WTC11 (cell line): ENCODE measurements around the gene CASP6. TPM values are rescaled to one million over a fixed set of nuclear protein-coding genes. Genes with fewer than 3 reads are reported as not detected.

Experiments
- ATAC-seq: fragments of 200-7000 bp; cut with Tn5 transposase; 2 replicates; pipeline ENCODE4 v1.10.0; 2021; ENCODE audit warnings: mild to moderate bottlenecking, moderate library complexity
- CTCF ChIA-PET: fragments of 300-600 bp; sonication (Branson Sonifier 250); formaldehyde crosslinking; loops from one replicate; lab custom pipeline; 2021; ENCODE audit warnings: antibody characterized with exemption; lab: Charles Lee
- POLR2A ChIA-PET: fragments of 350-600 bp; sonication (Branson Sonifier 250); formaldehyde crosslinking; loops from one replicate; lab custom pipeline; 2021; ENCODE audit warnings: antibody characterized with exemption; lab: Charles Lee
- DNase-seq: peaks from one replicate; pipeline ENCODE4 v3.0.0; 2021; ENCODE audit warnings: low spot score
- H3K27ac Mint-ChIP-seq: 2 replicates; pipeline ENCODE4 v1.8.0; 2021; ENCODE audit warnings: mixed read lengths
- H3K27me3 Mint-ChIP-seq: 2 replicates; pipeline ENCODE4 v1.8.0; 2021; ENCODE audit warnings: low read depth, mild to moderate bottlenecking, moderate library complexity, mixed read lengths
- H3K36me3 Mint-ChIP-seq: 2 replicates; pipeline ENCODE4 v1.8.0; 2021; ENCODE audit warnings: mixed read lengths
- H3K4me1 Mint-ChIP-seq: 2 replicates; pipeline ENCODE4 v1.8.0; 2022; ENCODE audit warnings: mixed read lengths
- H3K4me3 Mint-ChIP-seq: 2 replicates; pipeline ENCODE4 v1.8.0; 2021; ENCODE audit warnings: mild to moderate bottlenecking, moderate library complexity, mixed read lengths
- H3K9me3 Mint-ChIP-seq: 2 replicates; pipeline ENCODE4 v1.8.0; 2021; ENCODE audit warnings: mixed read lengths
- ELF4 ChIP-seq: sonication (generic); formaldehyde crosslinking; IDR thresholded peaks from 2 replicates; pipeline ENCODE4 v1.8.1; 2022; ENCODE audit warnings: low read depth, mild to moderate bottlenecking, moderate library complexity, missing genetic modification reagents
- ESRRA ChIP-seq: sonication (generic); formaldehyde crosslinking; IDR thresholded peaks from 2 replicates; pipeline ENCODE4 v1.8.1; 2022; ENCODE audit warnings: mild to moderate bottlenecking, missing genetic modification reagents, borderline replicate concordance
- FOXK1 ChIP-seq: sonication (generic); formaldehyde crosslinking; IDR thresholded peaks from 2 replicates; pipeline ENCODE4 v1.8.0; 2022; ENCODE audit warnings: mild to moderate bottlenecking, moderate library complexity, missing genetic modification reagents
- GRHL2 ChIP-seq: fragments of 250-450 bp; sonication (Bioruptor Pico); IDR thresholded peaks from 2 replicates; pipeline ENCODE4 v1.8.0; 2022; ENCODE audit warnings: mild to moderate bottlenecking, moderate library complexity; ENCODE audit not compliant: insufficient replicate concordance, severe bottlenecking
- GTF2I ChIP-seq: fragments of 250-450 bp; sonication (Bioruptor Pico); conservative IDR thresholded peaks from 2 replicates; pipeline ENCODE4 v1.4.0; 2021; ENCODE audit warnings: mild to moderate bottlenecking
- MXD4 ChIP-seq: fragments of 250-450 bp; sonication (Bioruptor Pico); IDR thresholded peaks from 2 replicates; pipeline ENCODE4 v1.8.0; 2021; ENCODE audit warnings: mild to moderate bottlenecking, moderate library complexity, borderline replicate concordance
- NR1H2 ChIP-seq: sonication (generic); formaldehyde crosslinking; IDR thresholded peaks from 2 replicates; pipeline ENCODE4 v1.9.0; 2021; ENCODE audit warnings: mild to moderate bottlenecking, moderate library complexity, missing genetic modification reagents
- NR3C1 ChIP-seq: sonication (generic); formaldehyde crosslinking; conservative IDR thresholded peaks from 2 replicates; pipeline ENCODE4 v1.8.1; 2023; ENCODE audit warnings: low read depth, mild to moderate bottlenecking, missing genetic modification reagents
- ZBTB21 ChIP-seq: sonication (generic); formaldehyde crosslinking; IDR thresholded peaks from 2 replicates; pipeline ENCODE4 v1.8.1; 2023; ENCODE audit warnings: mild to moderate bottlenecking, missing genetic modification reagents, borderline replicate concordance
- ZNF219 ChIP-seq: sonication (generic); formaldehyde crosslinking; IDR thresholded peaks from 2 replicates; pipeline ENCODE4 v1.8.0; 2023; ENCODE audit warnings: missing genetic modification reagents, mild to moderate bottlenecking, borderline replicate concordance
- total RNA-seq: library from RNA; stranded (reverse); gene quantifications from 3 replicates; pipeline ENCODE4 v1.2.3, GENCODE V29; 2021
- TF ChIP-seq, protein P1 (sequence below): sonication (generic); formaldehyde crosslinking; IDR thresholded peaks from 2 replicates; pipeline ENCODE4 v1.8.1; 2022; ENCODE audit warnings: mild to moderate bottlenecking, missing genetic modification reagents, moderate library complexity, borderline replicate concordance
- TF ChIP-seq, protein P2 (sequence below): fragments of 250-450 bp; sonication (Bioruptor Pico); conservative IDR thresholded peaks from 2 replicates; pipeline ENCODE4 v1.9.0; 2021; ENCODE audit warnings: mild to moderate bottlenecking
- TF ChIP-seq, protein P3 (sequence below): sonication (generic); formaldehyde crosslinking; IDR thresholded peaks from 2 replicates; pipeline ENCODE4 v1.8.1; 2023; ENCODE audit warnings: mild to moderate bottlenecking, missing genetic modification reagents
- TF ChIP-seq, protein P4 (sequence below): sonication (generic); formaldehyde crosslinking; IDR thresholded peaks from 2 replicates; pipeline ENCODE4 v1.8.0; 2022; ENCODE audit warnings: missing genetic modification reagents
- TF ChIP-seq, protein P5 (sequence below): sonication (generic); formaldehyde crosslinking; conservative IDR thresholded peaks from 2 replicates; pipeline ENCODE4 v1.8.1; 2023; ENCODE audit warnings: mild to moderate bottlenecking, low read depth, missing genetic modification reagents, moderate library complexity

CASP6 gene
- total RNA-seq, 1 experiment from 2014 or later, result 26.0 TPM

DNA sequence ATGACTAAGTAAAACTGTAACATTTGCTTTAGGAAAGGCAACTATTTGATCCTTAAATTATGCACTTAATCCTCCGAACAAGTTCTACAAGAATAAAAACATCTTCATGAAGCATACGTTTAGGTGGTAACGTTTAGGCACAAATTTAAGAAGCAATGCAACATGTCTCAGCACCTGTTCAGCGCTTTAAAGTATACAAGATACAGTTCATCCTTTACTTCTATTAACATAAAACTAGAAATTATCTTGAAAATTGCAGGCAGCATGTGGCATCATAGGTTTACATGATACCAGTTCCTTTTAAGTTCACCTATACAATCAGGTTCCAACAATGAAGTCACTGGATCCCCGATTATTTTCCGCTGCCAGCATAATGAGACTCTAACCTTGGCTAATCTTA is 25.1 kb upstream of the CASP6 start:
- no peaks in the 10 kb centered on the region; the same call in 1 of the 2 replicates for H3K27me3 Mint-ChIP-seq
- ChIA-PET POLR2A (interaction anchor here (1.3 kb wide), 1 partner anchor 26 kb away, joined by 3 read pairs; the partner anchor contains the start of gene CASP6), CTCF (no interaction called here)
- peak overlapping the region; percentile 41; the same call in 1 of the 2 replicates for H3K27ac Mint-ChIP-seq
- no peak for DNase-seq
- peaks cover 15% of the 10 kb centered on the region for H3K4me1 Mint-ChIP-seq
- peaks cover 3% of the 10 kb centered on the region for H3K36me3 Mint-ChIP-seq
- TF ChIP-seq, protein P1, sequence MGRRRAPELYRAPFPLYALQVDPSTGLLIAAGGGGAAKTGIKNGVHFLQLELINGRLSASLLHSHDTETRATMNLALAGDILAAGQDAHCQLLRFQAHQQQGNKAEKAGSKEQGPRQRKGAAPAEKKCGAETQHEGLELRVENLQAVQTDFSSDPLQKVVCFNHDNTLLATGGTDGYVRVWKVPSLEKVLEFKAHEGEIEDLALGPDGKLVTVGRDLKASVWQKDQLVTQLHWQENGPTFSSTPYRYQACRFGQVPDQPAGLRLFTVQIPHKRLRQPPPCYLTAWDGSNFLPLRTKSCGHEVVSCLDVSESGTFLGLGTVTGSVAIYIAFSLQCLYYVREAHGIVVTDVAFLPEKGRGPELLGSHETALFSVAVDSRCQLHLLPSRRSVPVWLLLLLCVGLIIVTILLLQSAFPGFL (CRISPR knock-in tag), result no peak
- TF ChIP-seq GRHL2 (CRISPR knock-in tag), result no peak
- ATAC-seq, result no peak
- H3K9me3 Mint-ChIP-seq, result no peaks in the 10 kb centered on the region
- H3K4me3 Mint-ChIP-seq, result peak overlapping the region; percentile 90

DNA sequence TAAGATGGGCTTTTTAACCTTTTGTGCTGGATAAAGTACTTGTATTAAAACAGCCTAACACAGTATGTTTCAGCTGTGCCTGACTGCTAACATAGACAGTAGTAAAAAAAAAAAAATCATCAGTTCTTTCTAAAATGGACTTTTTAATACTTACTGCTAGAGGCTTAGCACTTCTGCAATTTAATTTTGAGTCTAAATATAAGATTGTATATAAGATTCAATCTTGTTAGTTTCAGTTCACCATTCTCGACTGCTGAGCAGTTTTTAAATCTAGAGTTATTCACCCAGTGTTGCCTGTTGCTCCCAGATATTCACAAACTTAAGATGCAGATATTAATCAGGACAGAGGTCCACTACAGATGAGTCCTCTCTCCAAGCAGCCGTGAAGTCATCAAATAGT is 19.9 kb upstream of the CASP6 start:
- CTCF ChIA-PET, result no interaction called here

DNA sequence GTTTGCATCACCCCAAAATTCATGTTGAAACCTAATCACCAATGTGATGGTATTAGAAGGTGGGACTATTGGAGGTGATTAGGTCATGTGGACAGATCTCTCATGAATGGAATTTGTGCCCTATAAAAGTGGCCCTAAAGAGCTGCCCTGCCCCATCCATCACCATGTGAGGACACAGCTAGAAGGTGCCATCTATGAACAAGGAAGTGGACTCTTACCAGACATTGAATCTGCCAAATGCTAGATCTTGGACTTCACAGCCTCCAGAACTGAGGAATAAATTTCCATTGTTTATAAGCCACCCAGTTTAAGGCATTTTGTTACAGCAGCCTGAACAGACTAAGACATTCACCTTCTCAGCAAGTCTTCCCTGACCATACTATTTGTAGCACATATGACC is 19.1 kb upstream of the CASP6 start:
- Mint-ChIP-seq H3K4me1 (peaks cover 1% of the 10 kb centered on the region; the same call in 1 of the 2 replicates), H3K27me3 (no peaks in the 10 kb centered on the region), H3K9me3 (peaks cover 8% of the 10 kb centered on the region), H3K36me3 (peaks cover 14% of the 10 kb centered on the region), H3K27ac (no peak overlapping the region), H3K4me3 (no peak overlapping the region)
- no peak for DNase-seq
- ChIA-PET CTCF (interaction anchor here (0.5 kb wide), 1 partner anchor 1088 kb away, joined by 3 read pairs; no protein-coding TSS in a partner anchor), POLR2A (no interaction called here)
- no peak for ATAC-seq
- TF ChIP-seq NR1H2 (no peak), ZNF219 (CRISPR knock-in tag) (no peak), ZBTB21 (CRISPR knock-in tag) (no peak), ELF4 (CRISPR knock-in tag) (no peak), GTF2I (CRISPR knock-in tag) (no peak), NR3C1 (no peak), MXD4 (CRISPR knock-in tag) (no peak)
- TF ChIP-seq, protein P2, sequence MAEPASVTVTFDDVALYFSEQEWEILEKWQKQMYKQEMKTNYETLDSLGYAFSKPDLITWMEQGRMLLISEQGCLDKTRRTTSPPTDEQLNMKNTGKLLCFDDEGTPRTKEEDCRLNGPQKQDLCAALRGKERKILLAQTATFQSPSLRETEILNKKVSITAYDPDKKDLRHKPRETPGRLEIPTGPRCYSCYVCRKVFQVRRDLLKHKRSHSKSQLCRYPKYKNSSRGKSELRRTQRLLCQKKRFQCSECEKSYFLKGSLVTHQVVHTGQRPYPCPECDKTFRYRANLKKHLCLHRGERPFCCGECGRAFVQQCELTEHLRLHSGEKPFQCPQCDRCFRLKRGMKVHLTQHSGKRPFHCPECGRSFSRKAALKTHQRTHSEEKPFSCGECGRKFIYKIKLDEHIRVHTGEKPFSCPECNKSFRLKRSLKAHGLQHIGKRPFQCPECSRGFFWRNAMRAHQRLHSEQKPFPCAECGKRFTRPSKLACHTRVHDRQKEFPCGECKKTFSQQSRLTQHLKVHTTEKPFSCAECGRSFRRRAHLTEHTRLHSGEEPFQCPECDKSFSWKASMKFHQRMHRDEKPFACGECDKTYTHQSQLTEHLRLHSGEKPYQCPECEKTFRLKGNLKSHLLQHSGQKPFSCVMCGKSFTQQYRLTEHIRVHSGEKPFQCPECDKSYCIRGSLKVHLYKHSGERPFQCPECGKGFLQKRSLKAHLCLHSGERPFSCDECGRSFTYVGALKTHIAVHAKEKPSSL (CRISPR knock-in tag), result no peak

More for the DNA sequence above, 19.9 kb upstream of the CASP6 start:
- Mint-ChIP-seq H3K27ac (no peak overlapping the region), H3K9me3 (peaks cover 8% of the 10 kb centered on the region), H3K36me3 (peaks cover 12% of the 10 kb centered on the region), H3K27me3 (no peaks in the 10 kb centered on the region), H3K4me3 (no peak overlapping the region), H3K4me1 (peaks cover 7% of the 10 kb centered on the region)
- DNase-seq, result no peak
- POLR2A ChIA-PET, result no interaction called here
- TF ChIP-seq, protein P3, sequence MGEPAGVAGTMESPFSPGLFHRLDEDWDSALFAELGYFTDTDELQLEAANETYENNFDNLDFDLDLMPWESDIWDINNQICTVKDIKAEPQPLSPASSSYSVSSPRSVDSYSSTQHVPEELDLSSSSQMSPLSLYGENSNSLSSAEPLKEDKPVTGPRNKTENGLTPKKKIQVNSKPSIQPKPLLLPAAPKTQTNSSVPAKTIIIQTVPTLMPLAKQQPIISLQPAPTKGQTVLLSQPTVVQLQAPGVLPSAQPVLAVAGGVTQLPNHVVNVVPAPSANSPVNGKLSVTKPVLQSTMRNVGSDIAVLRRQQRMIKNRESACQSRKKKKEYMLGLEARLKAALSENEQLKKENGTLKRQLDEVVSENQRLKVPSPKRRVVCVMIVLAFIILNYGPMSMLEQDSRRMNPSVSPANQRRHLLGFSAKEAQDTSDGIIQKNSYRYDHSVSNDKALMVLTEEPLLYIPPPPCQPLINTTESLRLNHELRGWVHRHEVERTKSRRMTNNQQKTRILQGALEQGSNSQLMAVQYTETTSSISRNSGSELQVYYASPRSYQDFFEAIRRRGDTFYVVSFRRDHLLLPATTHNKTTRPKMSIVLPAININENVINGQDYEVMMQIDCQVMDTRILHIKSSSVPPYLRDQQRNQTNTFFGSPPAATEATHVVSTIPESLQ (CRISPR knock-in tag), result no peak
- TF ChIP-seq ESRRA (CRISPR knock-in tag) (no peak), NR1H2 (no peak), GTF2I (CRISPR knock-in tag) (no peak), FOXK1 (no peak)
- TF ChIP-seq, protein P4, sequence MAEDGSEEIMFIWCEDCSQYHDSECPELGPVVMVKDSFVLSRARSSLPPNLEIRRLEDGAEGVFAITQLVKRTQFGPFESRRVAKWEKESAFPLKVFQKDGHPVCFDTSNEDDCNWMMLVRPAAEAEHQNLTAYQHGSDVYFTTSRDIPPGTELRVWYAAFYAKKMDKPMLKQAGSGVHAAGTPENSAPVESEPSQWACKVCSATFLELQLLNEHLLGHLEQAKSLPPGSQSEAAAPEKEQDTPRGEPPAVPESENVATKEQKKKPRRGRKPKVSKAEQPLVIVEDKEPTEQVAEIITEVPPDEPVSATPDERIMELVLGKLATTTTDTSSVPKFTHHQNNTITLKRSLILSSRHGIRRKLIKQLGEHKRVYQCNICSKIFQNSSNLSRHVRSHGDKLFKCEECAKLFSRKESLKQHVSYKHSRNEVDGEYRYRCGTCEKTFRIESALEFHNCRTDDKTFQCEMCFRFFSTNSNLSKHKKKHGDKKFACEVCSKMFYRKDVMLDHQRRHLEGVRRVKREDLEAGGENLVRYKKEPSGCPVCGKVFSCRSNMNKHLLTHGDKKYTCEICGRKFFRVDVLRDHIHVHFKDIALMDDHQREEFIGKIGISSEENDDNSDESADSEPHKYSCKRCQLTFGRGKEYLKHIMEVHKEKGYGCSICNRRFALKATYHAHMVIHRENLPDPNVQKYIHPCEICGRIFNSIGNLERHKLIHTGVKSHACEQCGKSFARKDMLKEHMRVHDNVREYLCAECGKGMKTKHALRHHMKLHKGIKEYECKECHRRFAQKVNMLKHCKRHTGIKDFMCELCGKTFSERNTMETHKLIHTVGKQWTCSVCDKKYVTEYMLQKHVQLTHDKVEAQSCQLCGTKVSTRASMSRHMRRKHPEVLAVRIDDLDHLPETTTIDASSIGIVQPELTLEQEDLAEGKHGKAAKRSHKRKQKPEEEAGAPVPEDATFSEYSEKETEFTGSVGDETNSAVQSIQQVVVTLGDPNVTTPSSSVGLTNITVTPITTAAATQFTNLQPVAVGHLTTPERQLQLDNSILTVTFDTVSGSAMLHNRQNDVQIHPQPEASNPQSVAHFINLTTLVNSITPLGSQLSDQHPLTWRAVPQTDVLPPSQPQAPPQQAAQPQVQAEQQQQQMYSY (CRISPR knock-in tag), result no peak
- TF ChIP-seq, protein P5, sequence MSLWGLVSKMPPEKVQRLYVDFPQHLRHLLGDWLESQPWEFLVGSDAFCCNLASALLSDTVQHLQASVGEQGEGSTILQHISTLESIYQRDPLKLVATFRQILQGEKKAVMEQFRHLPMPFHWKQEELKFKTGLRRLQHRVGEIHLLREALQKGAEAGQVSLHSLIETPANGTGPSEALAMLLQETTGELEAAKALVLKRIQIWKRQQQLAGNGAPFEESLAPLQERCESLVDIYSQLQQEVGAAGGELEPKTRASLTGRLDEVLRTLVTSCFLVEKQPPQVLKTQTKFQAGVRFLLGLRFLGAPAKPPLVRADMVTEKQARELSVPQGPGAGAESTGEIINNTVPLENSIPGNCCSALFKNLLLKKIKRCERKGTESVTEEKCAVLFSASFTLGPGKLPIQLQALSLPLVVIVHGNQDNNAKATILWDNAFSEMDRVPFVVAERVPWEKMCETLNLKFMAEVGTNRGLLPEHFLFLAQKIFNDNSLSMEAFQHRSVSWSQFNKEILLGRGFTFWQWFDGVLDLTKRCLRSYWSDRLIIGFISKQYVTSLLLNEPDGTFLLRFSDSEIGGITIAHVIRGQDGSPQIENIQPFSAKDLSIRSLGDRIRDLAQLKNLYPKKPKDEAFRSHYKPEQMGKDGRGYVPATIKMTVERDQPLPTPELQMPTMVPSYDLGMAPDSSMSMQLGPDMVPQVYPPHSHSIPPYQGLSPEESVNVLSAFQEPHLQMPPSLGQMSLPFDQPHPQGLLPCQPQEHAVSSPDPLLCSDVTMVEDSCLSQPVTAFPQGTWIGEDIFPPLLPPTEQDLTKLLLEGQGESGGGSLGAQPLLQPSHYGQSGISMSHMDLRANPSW (CRISPR knock-in tag), result no peak
- ATAC-seq, result no peak
